Smooth muscle cell (in vitro differentiated cells): ENCODE data around the gene GDPD4. TPM values are rescaled to one million over a fixed set of nuclear protein-coding genes. Genes with fewer than 3 reads are reported as not detected.

ENCODE experiments used
- DNase-seq: peaks from one replicate; lab custom pipeline; 2025; ENCODE audit not compliant: unreplicated experiment; lab: John Stamatoyannopoulos, UW
- H2AFZ ChIP-seq: fragments of 200-600 bp; sonication (generic); 2 replicates; pipeline ENCODE4 v1.6.0; 2016; ENCODE audit warnings: antibody characterized with exemption, low read depth, mild to moderate bottlenecking
- H3F3A ChIP-seq: fragments of 200-600 bp; sonication (generic); 2 replicates; pipeline ENCODE4 v1.6.0; 2017; ENCODE audit warnings: antibody characterized with exemption, low read depth
- H3K27ac ChIP-seq: fragments of 200-600 bp; sonication (generic); 2 replicates; pipeline ENCODE4 v1.5.1; 2016; ENCODE audit warnings: low read depth, mild to moderate bottlenecking
- H3K27me3 ChIP-seq: fragments of 200-600 bp; sonication (generic); 2 replicates; pipeline ENCODE4 v1.6.1; 2016; ENCODE audit warnings: low read depth, mild to moderate bottlenecking
- H3K36me3 ChIP-seq: fragments of 200-600 bp; sonication (generic); 2 replicates; pipeline ENCODE4 v1.5.1; 2016; ENCODE audit warnings: low read depth
- H3K4me1 ChIP-seq: fragments of 200-600 bp; sonication (generic); 2 replicates; pipeline ENCODE4 v1.5.1; 2016; ENCODE audit warnings: low read depth
- H3K4me2 ChIP-seq: fragments of 200-600 bp; sonication (generic); 2 replicates; pipeline ENCODE4 v1.6.0; 2016; ENCODE audit warnings: mild to moderate bottlenecking
- H3K4me3 ChIP-seq: fragments of 200-600 bp; sonication (generic); 2 replicates; pipeline ENCODE4 v1.5.1; 2016; ENCODE audit warnings: mild to moderate bottlenecking
- H3K79me2 ChIP-seq: fragments of 200-600 bp; sonication (generic); 2 replicates; pipeline ENCODE4 v1.6.0; 2016; ENCODE audit warnings: low read depth, mild to moderate bottlenecking
- H3K9ac ChIP-seq: fragments of 200-600 bp; sonication (generic); 2 replicates; pipeline ENCODE4 v1.6.0; 2016; ENCODE audit warnings: low read depth
- H3K9me3 ChIP-seq: fragments of 200-600 bp; sonication (generic); replicated peaks from 2 replicates; pipeline ENCODE4 v1.5.1; 2016; ENCODE audit warnings: low read depth
- H4K20me1 ChIP-seq: fragments of 200-600 bp; sonication (generic); 2 replicates; pipeline ENCODE4 v1.6.0; 2016; ENCODE audit warnings: low read depth
- WGBS: methylation state at CpG from one replicate; pipeline ENCODE4 v1.1.7; 2016; ENCODE audit warnings: low lambda C conversion rate; 5-methylcytosine and 5-hydroxymethylcytosine counted together
- polyA plus RNA-seq: library from polyadenylated mRNA; unstranded; fragments of >200 nt; fragmentation: Nextera tagmentation; extraction: Ambion mirVana; gene quantifications from 2 replicates; pipeline ENCODE4 v1.2.1, GENCODE V29; 2016
- total RNA-seq: library from RNA; depleted of rRNA; stranded (reverse); fragments of >200 nt; gene quantifications from 2 replicates; pipeline ENCODE4 v1.2.3, GENCODE V29; 2014
- TF ChIP-seq, protein P1 (sequence below): fragments of 200-600 bp; sonication (generic); IDR thresholded peaks from 2 replicates; pipeline ENCODE4 v1.5.1; 2017; ENCODE audit warnings: borderline replicate concordance, mild to moderate bottlenecking, antibody characterized with exemption; ENCODE audit not compliant: insufficient read depth, poor library complexity, severe bottlenecking

GDPD4 gene
- total and polyA plus RNA-seq, 2 experiments from 2014 or later = not detected

DNA sequence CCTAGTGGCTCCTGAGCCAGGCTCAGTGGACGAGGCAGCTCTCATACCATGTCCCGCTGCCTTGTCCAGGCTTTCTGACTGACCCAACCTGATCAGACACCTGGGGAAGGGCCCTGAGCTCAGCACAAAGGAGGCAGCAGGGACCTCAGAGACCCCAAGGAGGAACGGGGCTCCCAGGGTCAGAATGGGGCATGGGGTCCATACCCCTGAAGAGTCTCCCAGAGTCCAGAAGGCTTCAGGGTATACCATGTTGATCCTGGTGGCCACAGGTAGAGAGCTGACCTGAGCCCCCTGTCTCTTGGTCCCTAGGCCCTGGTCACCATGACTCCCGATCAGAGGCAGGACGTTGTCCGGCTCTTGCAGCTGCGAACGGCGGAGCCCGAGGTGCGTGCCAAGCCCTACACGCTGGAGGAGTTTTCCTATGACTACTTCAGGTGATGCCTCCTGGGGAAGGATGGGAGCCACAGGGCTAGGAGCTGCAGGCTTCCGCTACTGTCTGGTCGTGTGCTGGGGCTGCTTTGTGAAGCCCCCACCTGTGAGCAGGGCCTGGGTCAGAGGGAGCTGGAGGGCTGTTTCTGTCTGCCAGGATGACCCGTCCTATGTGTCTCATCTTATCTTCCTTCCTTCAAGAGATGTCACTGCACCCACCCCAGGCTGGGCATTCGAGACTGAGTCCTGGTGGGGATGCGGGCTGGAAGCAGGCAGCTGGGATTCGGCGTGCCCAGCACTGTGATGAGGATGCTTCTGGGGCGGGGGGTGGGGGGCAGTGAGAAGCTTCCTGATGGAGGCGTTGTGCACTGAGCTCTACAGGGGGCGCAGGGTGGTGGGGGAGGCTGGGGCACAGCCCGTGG, 99.3 kb downstream of the GDPD4 start:
- Histone ChIP-seq H3K27ac (no peak overlapping the region), H3K9me3 (no peaks in the 10 kb centered on the region), H3K9ac (no peak overlapping the region), H3K36me3 (no peaks in the 10 kb centered on the region), H3K4me3 (no peak overlapping the region), H3K4me1 (no peaks in the 10 kb centered on the region), H4K20me1 (no peaks in the 10 kb centered on the region), H3K4me2 (no peak overlapping the region), H2AFZ (no peak overlapping the region), H3K27me3 (no peaks in the 10 kb centered on the region), H3K79me2 (no peaks in the 10 kb centered on the region), H3F3A (no peaks in the 10 kb centered on the region)
- TF ChIP-seq, protein P1, sequence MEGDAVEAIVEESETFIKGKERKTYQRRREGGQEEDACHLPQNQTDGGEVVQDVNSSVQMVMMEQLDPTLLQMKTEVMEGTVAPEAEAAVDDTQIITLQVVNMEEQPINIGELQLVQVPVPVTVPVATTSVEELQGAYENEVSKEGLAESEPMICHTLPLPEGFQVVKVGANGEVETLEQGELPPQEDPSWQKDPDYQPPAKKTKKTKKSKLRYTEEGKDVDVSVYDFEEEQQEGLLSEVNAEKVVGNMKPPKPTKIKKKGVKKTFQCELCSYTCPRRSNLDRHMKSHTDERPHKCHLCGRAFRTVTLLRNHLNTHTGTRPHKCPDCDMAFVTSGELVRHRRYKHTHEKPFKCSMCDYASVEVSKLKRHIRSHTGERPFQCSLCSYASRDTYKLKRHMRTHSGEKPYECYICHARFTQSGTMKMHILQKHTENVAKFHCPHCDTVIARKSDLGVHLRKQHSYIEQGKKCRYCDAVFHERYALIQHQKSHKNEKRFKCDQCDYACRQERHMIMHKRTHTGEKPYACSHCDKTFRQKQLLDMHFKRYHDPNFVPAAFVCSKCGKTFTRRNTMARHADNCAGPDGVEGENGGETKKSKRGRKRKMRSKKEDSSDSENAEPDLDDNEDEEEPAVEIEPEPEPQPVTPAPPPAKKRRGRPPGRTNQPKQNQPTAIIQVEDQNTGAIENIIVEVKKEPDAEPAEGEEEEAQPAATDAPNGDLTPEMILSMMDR = no peak
- WGBS = 97% methylated on average over 19 of the region's 23 CpGs
- DNase-seq = no peak

DNA sequence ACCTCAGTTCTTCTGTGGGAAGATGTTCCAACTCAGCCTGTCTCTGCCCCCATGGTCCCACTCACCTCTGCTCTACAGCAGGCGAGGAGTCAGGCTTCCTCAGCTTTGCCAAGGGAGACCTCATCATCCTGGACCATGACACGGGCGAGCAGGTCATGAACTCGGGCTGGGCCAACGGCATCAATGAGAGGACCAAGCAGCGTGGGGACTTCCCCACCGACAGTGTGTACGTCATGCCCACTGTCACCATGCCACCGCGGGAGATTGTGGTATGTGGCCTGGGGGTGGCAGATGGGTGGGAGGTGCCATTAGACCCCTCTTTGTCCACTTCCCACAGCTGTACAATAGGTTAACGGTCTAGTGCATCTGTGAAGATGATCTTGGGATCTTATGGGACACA, 100.1 kb downstream of the GDPD4 start:
- Histone ChIP-seq H3F3A (no peaks in the 10 kb centered on the region), H4K20me1 (no peaks in the 10 kb centered on the region), H3K9ac (no peak overlapping the region), H3K4me1 (no peaks in the 10 kb centered on the region), H3K4me2 (no peak overlapping the region), H2AFZ (no peak overlapping the region), H3K27ac (no peak overlapping the region), H3K9me3 (no peaks in the 10 kb centered on the region), H3K36me3 (no peaks in the 10 kb centered on the region), H3K79me2 (no peaks in the 10 kb centered on the region), H3K27me3 (no peaks in the 10 kb centered on the region), H3K4me3 (no peak overlapping the region)
- WGBS = 94% methylated on average over 11 of the region's 11 CpGs
- TF ChIP-seq, protein P1 = no peak
- DNase-seq = no peak

DNA sequence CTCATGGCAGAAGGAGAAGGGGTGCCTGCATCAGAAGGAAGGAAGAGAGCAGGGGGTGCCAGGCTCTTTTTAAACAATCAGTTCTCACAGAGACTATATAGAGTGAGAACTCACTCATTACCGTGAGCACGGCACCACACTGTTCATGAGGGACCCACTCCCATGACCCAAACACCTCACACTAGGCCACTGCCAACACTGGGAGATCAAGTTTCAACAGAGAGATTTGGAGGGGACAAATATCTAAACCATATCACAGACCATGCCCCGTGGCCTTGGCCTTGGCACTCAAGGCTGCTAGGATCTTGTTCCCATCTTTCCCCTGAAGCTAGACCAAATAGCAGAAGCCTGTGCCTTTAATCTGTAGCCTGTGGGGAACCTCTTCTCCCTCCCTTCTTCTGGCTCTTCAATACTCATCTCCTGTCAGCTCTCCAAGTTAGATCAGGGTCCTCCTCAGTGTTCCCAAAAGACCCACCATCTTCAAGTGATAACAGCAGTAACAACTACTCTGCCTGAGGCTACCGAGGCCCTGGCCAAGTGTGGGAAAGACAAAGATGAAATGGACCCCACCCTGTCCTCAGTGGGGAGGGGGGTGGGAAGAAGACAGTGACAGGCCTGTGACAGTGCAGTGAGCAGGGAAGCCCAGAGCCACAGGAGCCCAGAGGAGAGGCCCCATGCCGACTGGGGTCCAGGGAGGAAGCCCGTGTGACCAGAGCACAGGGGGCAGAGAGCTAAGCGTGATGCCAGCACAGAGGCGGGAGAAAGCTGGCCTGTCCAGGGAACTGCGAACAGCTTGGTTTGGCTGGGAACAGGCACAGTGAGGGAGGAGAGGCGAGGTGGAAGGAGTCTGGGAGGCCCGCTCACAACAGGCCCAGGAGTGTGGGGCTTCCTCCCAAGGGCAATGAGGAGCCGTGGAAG, 100.9 kb downstream of the GDPD4 start:
- 88% methylated on average over 12 of the region's 12 CpGs for WGBS
- H3F3A ChIP-seq = no peaks in the 10 kb centered on the region
- no peaks in the 10 kb centered on the region for H3K79me2 ChIP-seq
- H3K4me2 ChIP-seq = no peak overlapping the region
- DNase-seq = no peak
- no peaks in the 10 kb centered on the region for H3K36me3 ChIP-seq
- TF ChIP-seq, protein P1 = no peak
- H3K9me3 ChIP-seq = no peaks in the 10 kb centered on the region
- no peaks in the 10 kb centered on the region for H3K4me1 ChIP-seq
- H3K9ac ChIP-seq = no peak overlapping the region
- H3K27me3 ChIP-seq = no peaks in the 10 kb centered on the region
- no peaks in the 10 kb centered on the region for H4K20me1 ChIP-seq
- H3K27ac ChIP-seq = no peak overlapping the region
- H2AFZ ChIP-seq = no peak overlapping the region
- no peak overlapping the region for H3K4me3 ChIP-seq
